Uterus (tissue), 2 donors: ENCODE data around the gene CSNK2A1.

ENCODE experiments used
- POLR2A ChIP-seq, 2 donors: fragments of 450-650 bp; IDR thresholded peaks; one replicate each; pipeline ENCODE4 v1.6.1; 2016; ENCODE audit warnings: antibody characterized with exemption in 2 of 2, mild to moderate bottlenecking in 1 of 2, moderate library complexity in 1 of 2
- TF ChIP-seq, protein P1 (sequence below), 4 experiments: fragments of 200-600 bp in 2 of 4; fragments of 450-650 bp in 2 of 4; sonication (generic) in 2 of 4; IDR thresholded peaks; one replicate each; pipeline ENCODE4 v1.5.1; 2016 to 2019; ENCODE audit warnings: antibody characterized with exemption in 4 of 4, mild to moderate bottlenecking in 2 of 4, moderate library complexity in 1 of 4

DNA sequence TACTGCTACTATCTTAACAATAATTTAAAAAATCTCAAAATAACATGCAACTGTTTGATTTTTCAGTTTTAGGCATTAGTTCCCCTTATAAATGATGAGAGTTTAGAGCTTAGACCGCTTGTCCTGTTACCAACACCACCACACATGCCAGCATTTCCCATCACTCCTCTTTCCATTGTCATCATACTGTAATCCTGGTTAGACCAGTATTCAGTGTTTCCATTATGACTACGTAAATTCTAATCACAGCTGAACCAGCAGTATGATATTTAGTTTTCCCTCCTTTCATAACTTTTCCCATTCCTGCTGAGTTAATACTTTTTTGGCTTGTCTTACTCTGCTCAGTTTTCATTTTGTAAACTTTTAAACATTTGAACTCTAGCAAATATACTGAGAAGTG lies 69.0 kb downstream of the CSNK2A1 start:
- TF ChIP-seq POLR2A (IDR thresholded peaks at IDR 0.05), result no peak
- TF ChIP-seq, protein P1, sequence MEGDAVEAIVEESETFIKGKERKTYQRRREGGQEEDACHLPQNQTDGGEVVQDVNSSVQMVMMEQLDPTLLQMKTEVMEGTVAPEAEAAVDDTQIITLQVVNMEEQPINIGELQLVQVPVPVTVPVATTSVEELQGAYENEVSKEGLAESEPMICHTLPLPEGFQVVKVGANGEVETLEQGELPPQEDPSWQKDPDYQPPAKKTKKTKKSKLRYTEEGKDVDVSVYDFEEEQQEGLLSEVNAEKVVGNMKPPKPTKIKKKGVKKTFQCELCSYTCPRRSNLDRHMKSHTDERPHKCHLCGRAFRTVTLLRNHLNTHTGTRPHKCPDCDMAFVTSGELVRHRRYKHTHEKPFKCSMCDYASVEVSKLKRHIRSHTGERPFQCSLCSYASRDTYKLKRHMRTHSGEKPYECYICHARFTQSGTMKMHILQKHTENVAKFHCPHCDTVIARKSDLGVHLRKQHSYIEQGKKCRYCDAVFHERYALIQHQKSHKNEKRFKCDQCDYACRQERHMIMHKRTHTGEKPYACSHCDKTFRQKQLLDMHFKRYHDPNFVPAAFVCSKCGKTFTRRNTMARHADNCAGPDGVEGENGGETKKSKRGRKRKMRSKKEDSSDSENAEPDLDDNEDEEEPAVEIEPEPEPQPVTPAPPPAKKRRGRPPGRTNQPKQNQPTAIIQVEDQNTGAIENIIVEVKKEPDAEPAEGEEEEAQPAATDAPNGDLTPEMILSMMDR (IDR thresholded peaks at IDR 0.05), result no peak
